K562 (cell line): ENCODE results near the gene TMC4. TPM values are rescaled to one million over a fixed set of nuclear protein-coding genes. Genes with fewer than 3 reads are reported as not detected.

Experiments used
- ASH1L ChIP-seq: fragments of 450-650 bp; IDR thresholded peaks from 2 replicates; pipeline ENCODE4 v1.6.1; 2018; ENCODE audit warnings: borderline replicate concordance, mild to moderate bottlenecking, low read depth; ENCODE audit not compliant: partially characterized antibody
- FOXO4 ChIP-seq: fragments of 450-650 bp; formaldehyde crosslinking; IDR thresholded peaks from 2 replicates; pipeline ENCODE4 v1.4.0; 2020; ENCODE audit warnings: mild to moderate bottlenecking, moderate library complexity
- ILF3 ChIP-seq: fragments of 450-650 bp; IDR thresholded peaks from 2 replicates; pipeline ENCODE4 v1.6.1; 2018; ENCODE audit warnings: antibody characterized with exemption, mild to moderate bottlenecking, moderate library complexity, borderline replicate concordance
- NFIX ChIP-seq: fragments of 250-450 bp; sonication (Bioruptor Pico); IDR thresholded peaks from 2 replicates; pipeline ENCODE4 v1.4.0; 2020; ENCODE audit warnings: low read depth, mild to moderate bottlenecking, moderate library complexity
- TCF15 ChIP-seq: fragments of 250-450 bp; sonication (Bioruptor Pico); IDR thresholded peaks from 2 replicates; pipeline ENCODE4 v1.8.0; 2022; ENCODE audit warnings: moderate library complexity, mild to moderate bottlenecking, inconsistent platforms
- ZBTB11 ChIP-seq, 3 experiments: fragments of 200-800 bp in 1 of 3; fragments of 250-450 bp in 1 of 3; fragments of 450-650 bp in 1 of 3; sonication (Bioruptor Pico) in 1 of 3; sonication (Bioruptor generic) in 1 of 3; formaldehyde crosslinking in 1 of 3; IDR thresholded peaks; 2 replicates each; pipeline versions ENCODE4 v1.6.1 to v1.8.0; 2016 to 2022; ENCODE audit warnings: mild to moderate bottlenecking in 2 of 3, missing genetic modification characterization in 2 of 3, missing compliant biosample characterization in 1 of 3, moderate library complexity in 1 of 3
- ZBTB2 ChIP-seq: fragments of 450-650 bp; IDR thresholded peaks from 2 replicates; pipeline ENCODE4 v1.6.1; 2016; ENCODE audit warnings: antibody characterized with exemption
- ZBTB34 ChIP-seq: fragments of 250-450 bp; sonication (Bioruptor Pico); IDR thresholded peaks from 2 replicates; pipeline ENCODE4 v1.8.0; 2021; ENCODE audit warnings: mild to moderate bottlenecking, moderate library complexity
- ZNF644 ChIP-seq: fragments of 200-800 bp; sonication (Bioruptor generic); IDR thresholded peaks from 2 replicates; pipeline ENCODE4 v1.6.1; 2016; ENCODE audit warnings: low read depth, missing genetic modification characterization, missing compliant biosample characterization
- ZNF668 ChIP-seq: fragments of 250-450 bp; sonication (Bioruptor Pico); IDR thresholded peaks from 2 replicates; pipeline ENCODE4 v1.8.0; 2022; ENCODE audit warnings: mild to moderate bottlenecking, inconsistent platforms
- ZNF695 ChIP-seq: fragments of 450-650 bp; formaldehyde crosslinking; IDR thresholded peaks from 2 replicates; pipeline ENCODE4 v1.4.0; 2020; ENCODE audit warnings: mild to moderate bottlenecking, moderate library complexity
- polyA plus RNA-seq, 8 experiments: library from polyadenylated mRNA; depleted of rRNA in 4 of 8; stranded (reverse) in 5 of 8; unstranded in 3 of 8; fragments of >200 nt; fragmentation: Nextera tagmentation in 2 of 8; fragmentation: Illumina TruSeq in 1 of 8; extraction: Ambion mirVana in 2 of 8; extraction: Trizol in 1 of 8; gene quantifications; 2 replicates each; pipeline versions ENCODE4 v1.2.1 to v1.2.3, GENCODE V29; 2011 to 2014; ENCODE audit warnings: inconsistent platforms in 1 of 8, missing spikeins in 1 of 8
- total RNA-seq, 7 experiments: library from RNA; depleted of rRNA in 6 of 7; stranded (reverse); fragments of >200 nt in 6 of 7; fragmentation: Illumina TruSeq in 2 of 7; extraction: Trizol in 2 of 7; gene quantifications; 2 replicates each; pipeline versions ENCODE4 v1.2.1 to v1.2.3, GENCODE V29; 2011 to 2021; ENCODE audit warnings: low replicate concordance in 1 of 7

TMC4 gene
- total and polyA plus RNA-seq, 9 of the 15 experiments (the other 6 are each of a cell fraction or from before 2014, with no cell fraction given) = 0.12 to 0.79 (median 0.36) TPM; not detected in 2

- TF ChIP-seq ZBTB2 (peak; percentile 76), TCF15 (CRISPR knock-in tag) (no peak), ASH1L (peak; percentile 82), NFIX (CRISPR knock-in tag) (no peak), FOXO4 (CRISPR knock-in tag) (no peak), ZNF695 (CRISPR knock-in tag) (no peak), ZNF644 (tag) (peak; percentile 96), ILF3 (no peak), ZBTB34 (CRISPR knock-in tag) (no peak), ZNF668 (CRISPR knock-in tag) (no peak), ZBTB11 (CRISPR knock-in tag; IDR thresholded peaks at IDR 0.05) (peak in 1 of 3 experiments; percentile 85; a peak in 2 of 6 replicates)
These were observed 57.6 kb downstream of the TMC4 start, which contains the start of the genes PRPF31 and TFPT (continued) for GRCh38 chr19:54115109-54116063.
